ENCODE measurements around the gene KRTAP4-9.
"Not testable (repeated sequence)": the region's sequence is repeated elsewhere in the genome, so short reads cannot be mapped to it uniquely, and the experiment has no call there.

Gene KRTAP4-9

DNA sequence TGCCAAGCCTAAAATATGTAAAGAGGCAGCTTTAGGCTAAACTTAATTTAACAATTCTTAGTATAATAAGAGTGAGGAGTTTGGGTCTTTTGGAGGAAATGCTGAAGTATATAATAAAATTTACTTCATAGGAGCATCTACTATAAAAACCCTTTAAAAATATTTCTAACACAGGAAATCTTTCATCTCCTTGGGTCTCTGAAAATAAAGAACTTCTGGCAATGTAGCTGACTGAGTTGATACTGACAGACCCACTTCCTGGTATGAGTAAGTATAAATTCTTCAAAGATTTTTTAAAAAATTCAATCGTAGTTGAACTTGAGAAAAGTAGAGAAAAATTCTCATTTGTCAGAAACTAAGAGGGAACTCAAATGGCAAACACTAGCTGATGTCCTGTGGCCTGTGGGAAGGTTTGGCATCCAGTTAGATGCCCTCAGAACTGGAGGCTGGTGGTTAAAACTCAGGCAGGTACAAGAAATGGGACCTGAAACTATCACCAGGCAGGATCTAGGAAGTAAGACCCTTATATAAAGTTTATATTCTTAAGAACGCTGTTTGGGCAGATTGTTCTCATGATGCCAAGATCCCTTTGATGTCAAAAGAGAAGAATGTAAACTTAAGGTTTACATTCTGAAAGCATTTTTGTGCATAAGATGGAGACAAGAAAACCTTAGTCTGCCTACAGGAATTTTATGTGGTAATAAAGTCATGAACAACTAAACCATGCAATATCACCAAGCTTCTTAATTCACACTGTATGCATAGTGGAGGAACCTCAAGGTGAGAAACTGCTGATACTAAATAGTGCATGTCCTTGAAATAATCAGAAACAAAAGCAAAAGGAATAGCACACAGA is 28.9 kb downstream of the KRTAP4-9 start:
- TF ChIP-seq GABPA (IDR thresholded peaks at IDR 0.05; ENCODE audit: low read depth): no peak
- TF ChIP-seq SPI1 (IDR thresholded peaks at IDR 0.05; ENCODE audit: borderline replicate concordance, low read depth): no peak
- TF ChIP-seq, protein P1, sequence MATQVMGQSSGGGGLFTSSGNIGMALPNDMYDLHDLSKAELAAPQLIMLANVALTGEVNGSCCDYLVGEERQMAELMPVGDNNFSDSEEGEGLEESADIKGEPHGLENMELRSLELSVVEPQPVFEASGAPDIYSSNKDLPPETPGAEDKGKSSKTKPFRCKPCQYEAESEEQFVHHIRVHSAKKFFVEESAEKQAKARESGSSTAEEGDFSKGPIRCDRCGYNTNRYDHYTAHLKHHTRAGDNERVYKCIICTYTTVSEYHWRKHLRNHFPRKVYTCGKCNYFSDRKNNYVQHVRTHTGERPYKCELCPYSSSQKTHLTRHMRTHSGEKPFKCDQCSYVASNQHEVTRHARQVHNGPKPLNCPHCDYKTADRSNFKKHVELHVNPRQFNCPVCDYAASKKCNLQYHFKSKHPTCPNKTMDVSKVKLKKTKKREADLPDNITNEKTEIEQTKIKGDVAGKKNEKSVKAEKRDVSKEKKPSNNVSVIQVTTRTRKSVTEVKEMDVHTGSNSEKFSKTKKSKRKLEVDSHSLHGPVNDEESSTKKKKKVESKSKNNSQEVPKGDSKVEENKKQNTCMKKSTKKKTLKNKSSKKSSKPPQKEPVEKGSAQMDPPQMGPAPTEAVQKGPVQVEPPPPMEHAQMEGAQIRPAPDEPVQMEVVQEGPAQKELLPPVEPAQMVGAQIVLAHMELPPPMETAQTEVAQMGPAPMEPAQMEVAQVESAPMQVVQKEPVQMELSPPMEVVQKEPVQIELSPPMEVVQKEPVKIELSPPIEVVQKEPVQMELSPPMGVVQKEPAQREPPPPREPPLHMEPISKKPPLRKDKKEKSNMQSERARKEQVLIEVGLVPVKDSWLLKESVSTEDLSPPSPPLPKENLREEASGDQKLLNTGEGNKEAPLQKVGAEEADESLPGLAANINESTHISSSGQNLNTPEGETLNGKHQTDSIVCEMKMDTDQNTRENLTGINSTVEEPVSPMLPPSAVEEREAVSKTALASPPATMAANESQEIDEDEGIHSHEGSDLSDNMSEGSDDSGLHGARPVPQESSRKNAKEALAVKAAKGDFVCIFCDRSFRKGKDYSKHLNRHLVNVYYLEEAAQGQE (IDR thresholded peaks at IDR 0.05; ENCODE audit: insufficient replicate concordance, low read depth): no peak
- no peak for TF ChIP-seq POLR2AphosphoS5 (IDR thresholded peaks at IDR 0.05; ENCODE audit: low read depth)
- TF ChIP-seq, protein P2, sequence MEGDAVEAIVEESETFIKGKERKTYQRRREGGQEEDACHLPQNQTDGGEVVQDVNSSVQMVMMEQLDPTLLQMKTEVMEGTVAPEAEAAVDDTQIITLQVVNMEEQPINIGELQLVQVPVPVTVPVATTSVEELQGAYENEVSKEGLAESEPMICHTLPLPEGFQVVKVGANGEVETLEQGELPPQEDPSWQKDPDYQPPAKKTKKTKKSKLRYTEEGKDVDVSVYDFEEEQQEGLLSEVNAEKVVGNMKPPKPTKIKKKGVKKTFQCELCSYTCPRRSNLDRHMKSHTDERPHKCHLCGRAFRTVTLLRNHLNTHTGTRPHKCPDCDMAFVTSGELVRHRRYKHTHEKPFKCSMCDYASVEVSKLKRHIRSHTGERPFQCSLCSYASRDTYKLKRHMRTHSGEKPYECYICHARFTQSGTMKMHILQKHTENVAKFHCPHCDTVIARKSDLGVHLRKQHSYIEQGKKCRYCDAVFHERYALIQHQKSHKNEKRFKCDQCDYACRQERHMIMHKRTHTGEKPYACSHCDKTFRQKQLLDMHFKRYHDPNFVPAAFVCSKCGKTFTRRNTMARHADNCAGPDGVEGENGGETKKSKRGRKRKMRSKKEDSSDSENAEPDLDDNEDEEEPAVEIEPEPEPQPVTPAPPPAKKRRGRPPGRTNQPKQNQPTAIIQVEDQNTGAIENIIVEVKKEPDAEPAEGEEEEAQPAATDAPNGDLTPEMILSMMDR (IDR thresholded peaks at IDR 0.05; ENCODE audit: insufficient read depth, low read length): no peak
- no peak overlapping the region for H3K27ac ChIP-seq (replicated peaks)

DNA sequence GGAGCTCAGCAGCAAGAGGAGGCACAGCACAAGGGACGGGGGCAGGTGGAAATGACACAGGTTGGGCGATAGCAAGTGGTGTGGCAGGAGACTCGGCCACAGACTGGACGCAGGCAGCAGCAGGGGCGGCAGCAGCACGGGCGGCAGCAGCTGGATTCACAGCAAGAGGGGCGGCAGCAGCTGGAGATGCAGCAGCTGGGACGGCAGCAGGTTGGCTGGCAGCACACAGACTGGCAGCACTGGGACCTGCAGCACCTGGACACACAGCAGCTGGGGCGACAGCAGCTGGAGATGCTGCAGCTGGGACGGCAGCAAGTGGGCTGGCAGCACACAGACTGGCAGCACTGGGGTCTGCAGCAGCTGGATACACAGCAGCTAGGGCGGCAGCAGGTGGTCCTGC is 34.7 kb downstream of the KRTAP4-9 start:
- not testable (repeated sequence) for H3K27me3 ChIP-seq (ENCODE audit: insufficient read depth, poor library complexity, severe bottlenecking); H3K27ac ChIP-seq (replicated peaks); DNase-seq (ENCODE audit: low read depth in 1 of 2, low spot score in 1 of 2); H3K4me3 ChIP-seq (replicated peaks; ENCODE audit: insufficient read depth, low read length)

More for the DNA sequence above, 28.9 kb downstream of the KRTAP4-9 start:
- no peak overlapping the region for H3K4me3 ChIP-seq (replicated peaks; ENCODE audit: insufficient read depth, low read length)
- no peaks in the 10 kb centered on the region for H3K27me3 ChIP-seq (ENCODE audit: insufficient read depth, poor library complexity, severe bottlenecking)
- no peak for DNase-seq (ENCODE audit: low read depth in 1 of 2, low spot score in 1 of 2)

DNA sequence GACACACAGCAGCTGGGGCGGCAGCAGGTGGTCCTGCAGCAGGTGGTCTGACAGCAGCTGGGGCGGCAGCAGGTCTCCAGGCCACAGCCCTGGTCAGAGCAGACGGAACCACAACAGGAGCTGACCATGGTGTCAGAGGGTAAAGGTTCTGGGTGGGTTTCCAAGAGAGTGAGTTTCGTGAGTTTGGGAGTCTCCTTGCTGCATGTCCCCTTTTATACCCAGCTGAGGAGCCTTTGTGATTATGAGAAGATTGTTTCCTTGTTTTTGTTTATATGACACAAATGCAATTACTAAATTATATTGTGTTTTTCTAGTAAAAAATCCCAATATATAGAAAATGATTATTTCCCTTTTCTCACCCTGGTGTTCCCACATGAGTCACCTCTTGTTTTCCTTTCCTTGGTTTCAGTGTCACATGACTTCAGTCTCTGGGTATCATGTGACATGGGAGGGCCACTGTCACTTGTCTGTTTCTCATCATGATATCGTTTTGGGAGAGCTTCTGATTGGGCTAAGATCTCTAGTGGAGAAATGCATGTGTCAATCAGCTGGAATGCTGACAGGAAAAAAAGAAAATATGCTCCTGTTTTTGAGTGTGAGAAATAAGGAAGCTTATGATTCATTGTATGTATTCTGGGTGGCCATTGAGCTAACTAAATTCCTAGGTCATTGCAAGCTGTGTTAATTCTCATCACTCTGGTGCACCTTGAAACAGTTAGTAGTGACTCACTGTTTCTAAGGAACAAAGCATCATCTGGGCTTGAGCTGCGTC is 35.4 kb downstream of the KRTAP4-9 start, which contains the start of gene KRTAP4-6:
Gene KRTAP4-6 (minus strand): TSS at position 185 of the 772 bp plus-strand sequence. CDS start 57 bp downstream, at position 128.
- TF ChIP-seq GABPA (IDR thresholded peaks at IDR 0.05; ENCODE audit: low read depth): no peak
- TF ChIP-seq, protein P1 (IDR thresholded peaks at IDR 0.05; ENCODE audit: insufficient replicate concordance, low read depth): no peak
- no peak for TF ChIP-seq POLR2AphosphoS5 (IDR thresholded peaks at IDR 0.05; ENCODE audit: low read depth)
- TF ChIP-seq, protein P2 (IDR thresholded peaks at IDR 0.05; ENCODE audit: insufficient read depth, low read length): no peak
- TF ChIP-seq SPI1 (IDR thresholded peaks at IDR 0.05; ENCODE audit: borderline replicate concordance, low read depth): no peak
- no peak within 1 kb of the TSS for H3K27ac ChIP-seq (replicated peaks)
- H3K27me3 ChIP-seq (ENCODE audit: insufficient read depth, poor library complexity, severe bottlenecking): no peaks in the 10 kb centered on the region
- H3K4me3 ChIP-seq (replicated peaks; ENCODE audit: insufficient read depth, low read length): no peak within 1 kb of the TSS
- DNase-seq (ENCODE audit: low read depth in 1 of 2, low spot score in 1 of 2): no peak

DNA sequence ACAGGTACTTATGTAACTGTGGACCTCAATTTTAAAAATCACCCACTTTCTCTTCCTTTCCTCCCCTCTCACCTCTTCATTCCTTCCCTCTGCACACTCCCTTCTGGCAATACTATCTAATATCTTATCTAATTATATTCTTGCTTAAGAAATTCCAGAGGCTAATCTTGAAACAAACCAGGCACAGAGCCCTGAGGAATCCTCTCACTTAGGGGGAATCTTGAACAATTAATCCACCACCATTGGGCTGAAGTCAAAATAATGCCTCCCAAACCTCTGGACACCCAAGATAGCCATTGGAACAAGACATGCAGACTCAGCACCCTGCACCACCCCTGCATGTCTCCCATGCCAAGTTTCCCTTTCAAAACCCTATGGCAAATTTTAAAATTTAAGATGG is 36.2 kb downstream of the KRTAP4-9 start:
- no peak for DNase-seq (ENCODE audit: low read depth in 1 of 2, low spot score in 1 of 2)
- Histone ChIP-seq H3K27me3 (ENCODE audit: insufficient read depth, poor library complexity, severe bottlenecking) (no peaks in the 10 kb centered on the region), H3K4me3 (replicated peaks; ENCODE audit: insufficient read depth, low read length) (no peak overlapping the region), H3K27ac (replicated peaks) (no peak overlapping the region)
- no peak for TF ChIP-seq POLR2AphosphoS5 (IDR thresholded peaks at IDR 0.05; ENCODE audit: low read depth)
- no peak for TF ChIP-seq GABPA (IDR thresholded peaks at IDR 0.05; ENCODE audit: low read depth)
- TF ChIP-seq, protein P2 (IDR thresholded peaks at IDR 0.05; ENCODE audit: insufficient read depth, low read length): no peak
- no peak for TF ChIP-seq SPI1 (IDR thresholded peaks at IDR 0.05; ENCODE audit: borderline replicate concordance, low read depth)
- TF ChIP-seq, protein P1 (IDR thresholded peaks at IDR 0.05; ENCODE audit: insufficient replicate concordance, low read depth): no peak

Measured in HL-60 (cell line).